GM06990 (cell line): ENCODE data around the gene CA5A.

ENCODE experiments used
- DNase-seq: peaks from one replicate; pipeline ENCODE4 v3.0.0-alpha.2; 2011; ENCODE audit not compliant: insufficient read length; ENCODE audit errors: extremely low read depth
- H3K27me3 ChIP-seq: replicated peaks from 2 replicates; pipeline ENCODE4 v1.6.0; 2011; ENCODE audit warnings: low read length; ENCODE audit not compliant: control insufficient read depth, insufficient read depth
- H3K36me3 ChIP-seq: 2 replicates; pipeline ENCODE4 v1.5.1; 2011; ENCODE audit warnings: low read length; ENCODE audit not compliant: control insufficient read depth, insufficient read depth
- H3K4me3 ChIP-seq: replicated peaks from 2 replicates; pipeline ENCODE4 v1.5.1; 2011; ENCODE audit warnings: low read depth, mild to moderate bottlenecking, control low read depth, low read length
- TF ChIP-seq, protein P1 (sequence below): IDR thresholded peaks from 2 replicates; pipeline ENCODE4 v1.5.1; 2011; ENCODE audit warnings: low read length, control low read depth, mild to moderate bottlenecking, inconsistent platforms; ENCODE audit not compliant: insufficient read depth, poor library complexity, severe bottlenecking

Gene CA5A

DNA sequence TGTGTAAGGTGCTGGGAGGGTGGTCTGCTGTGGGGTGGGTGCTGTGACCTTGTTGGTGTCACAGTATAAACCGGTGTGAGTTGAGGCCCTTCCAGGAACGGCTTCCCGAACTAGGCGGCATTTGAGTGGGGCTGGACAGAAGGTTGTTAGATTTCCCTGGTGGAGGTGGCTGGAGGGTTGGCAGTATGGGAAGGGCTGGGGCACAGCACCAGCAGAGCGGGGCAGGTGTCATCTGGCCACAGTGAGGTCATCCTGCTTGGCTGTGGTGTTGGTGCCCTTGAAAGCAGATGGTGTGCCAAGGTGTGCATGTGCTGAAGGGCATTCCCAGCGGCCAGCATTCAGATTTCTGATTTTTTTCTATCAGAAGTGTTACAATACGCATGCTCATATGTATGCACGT, 43.0 kb upstream of the CA5A start:
- no peaks in the 10 kb centered on the region for H3K27me3 ChIP-seq
- DNase-seq, result no peak
- H3K36me3 ChIP-seq, result no peaks in the 10 kb centered on the region; the same call in 1 of the 2 replicates
- H3K4me3 ChIP-seq, result no peak overlapping the region
- TF ChIP-seq, protein P1, sequence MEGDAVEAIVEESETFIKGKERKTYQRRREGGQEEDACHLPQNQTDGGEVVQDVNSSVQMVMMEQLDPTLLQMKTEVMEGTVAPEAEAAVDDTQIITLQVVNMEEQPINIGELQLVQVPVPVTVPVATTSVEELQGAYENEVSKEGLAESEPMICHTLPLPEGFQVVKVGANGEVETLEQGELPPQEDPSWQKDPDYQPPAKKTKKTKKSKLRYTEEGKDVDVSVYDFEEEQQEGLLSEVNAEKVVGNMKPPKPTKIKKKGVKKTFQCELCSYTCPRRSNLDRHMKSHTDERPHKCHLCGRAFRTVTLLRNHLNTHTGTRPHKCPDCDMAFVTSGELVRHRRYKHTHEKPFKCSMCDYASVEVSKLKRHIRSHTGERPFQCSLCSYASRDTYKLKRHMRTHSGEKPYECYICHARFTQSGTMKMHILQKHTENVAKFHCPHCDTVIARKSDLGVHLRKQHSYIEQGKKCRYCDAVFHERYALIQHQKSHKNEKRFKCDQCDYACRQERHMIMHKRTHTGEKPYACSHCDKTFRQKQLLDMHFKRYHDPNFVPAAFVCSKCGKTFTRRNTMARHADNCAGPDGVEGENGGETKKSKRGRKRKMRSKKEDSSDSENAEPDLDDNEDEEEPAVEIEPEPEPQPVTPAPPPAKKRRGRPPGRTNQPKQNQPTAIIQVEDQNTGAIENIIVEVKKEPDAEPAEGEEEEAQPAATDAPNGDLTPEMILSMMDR, result no peak

DNA sequence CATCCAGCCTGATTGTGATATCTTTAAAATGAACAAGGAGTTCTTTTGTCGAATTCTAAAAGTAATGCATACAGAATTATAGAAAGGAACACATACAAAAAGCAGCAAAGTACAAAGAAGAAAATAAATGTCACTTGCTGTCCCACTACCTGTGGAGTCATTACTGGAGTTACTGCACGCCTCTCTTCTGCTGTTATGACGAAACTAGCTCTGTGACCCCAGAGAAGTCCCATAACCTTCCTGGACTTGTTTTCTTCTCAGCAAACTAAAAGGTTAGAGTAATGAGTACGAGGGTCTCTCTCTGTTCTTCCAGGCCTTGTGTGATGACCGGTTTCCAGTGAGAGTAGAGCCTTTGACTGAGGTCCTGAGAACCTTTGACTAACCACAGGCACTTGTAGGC, 41.8 kb upstream of the CA5A start:
- TF ChIP-seq, protein P1, result no peak
- no peaks in the 10 kb centered on the region for H3K27me3 ChIP-seq
- H3K4me3 ChIP-seq, result no peak overlapping the region
- no peaks in the 10 kb centered on the region; the same call in 1 of the 2 replicates for H3K36me3 ChIP-seq
- DNase-seq, result no peak

- TF ChIP-seq, protein P1, result no peak
- no peaks in the 10 kb centered on the region for H3K27me3 ChIP-seq
- no peaks in the 10 kb centered on the region for H3K36me3 ChIP-seq
- no peak overlapping the region for H3K4me3 ChIP-seq
- no peak for DNase-seq
Measured at GRCh38 chr16:87976665-87977064, 40.3 kb upstream of the CA5A start.

DNA sequence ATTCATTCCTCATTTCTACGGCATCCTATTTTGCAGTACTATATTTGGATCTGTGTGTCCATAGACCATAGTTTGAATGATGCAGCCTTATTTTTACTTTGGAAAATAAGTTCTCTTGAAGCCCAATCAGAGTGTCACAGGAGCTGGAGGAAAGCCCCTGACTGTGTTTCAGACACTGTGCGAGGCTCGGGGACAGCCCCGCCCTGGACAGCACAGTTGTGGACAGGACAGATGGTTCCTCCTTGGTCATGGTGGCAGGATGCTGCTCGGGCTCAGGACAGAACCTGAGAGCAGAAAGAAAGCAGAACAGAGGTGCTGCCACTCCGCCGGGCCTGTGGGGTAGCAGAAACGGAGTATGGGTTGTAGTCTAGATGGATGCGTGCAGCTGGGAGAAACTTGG, 37.8 kb upstream of the CA5A start:
- no peaks in the 10 kb centered on the region for H3K36me3 ChIP-seq
- TF ChIP-seq, protein P1, result no peak
- no peak overlapping the region for H3K4me3 ChIP-seq
- no peaks in the 10 kb centered on the region for H3K27me3 ChIP-seq
- no peak for DNase-seq

DNA sequence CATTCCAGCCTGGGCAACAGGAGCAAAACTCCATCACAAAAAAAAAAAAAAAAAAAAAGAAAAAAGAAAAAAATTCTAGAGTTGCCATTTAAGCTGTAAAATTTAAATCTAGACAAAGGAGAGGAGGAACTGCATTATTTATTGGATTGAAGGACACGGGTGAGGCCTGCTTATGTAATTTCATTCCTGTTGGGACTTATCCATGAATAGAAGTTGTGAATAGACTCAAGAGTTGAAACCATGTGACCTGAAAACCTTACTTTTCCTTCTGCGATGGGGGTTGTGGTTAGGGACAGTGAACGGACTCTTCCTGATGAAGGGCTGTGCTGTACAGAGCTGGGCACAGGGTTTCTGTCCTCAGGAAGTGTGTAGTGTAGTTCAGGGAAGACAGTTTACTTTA, 37.4 kb upstream of the CA5A start:
- H3K27me3 ChIP-seq, result no peaks in the 10 kb centered on the region
- no peak overlapping the region for H3K4me3 ChIP-seq
- no peak for DNase-seq
- H3K36me3 ChIP-seq, result no peaks in the 10 kb centered on the region
- TF ChIP-seq, protein P1, result no peak

GRCh38 chr16:87971933-87972332, 35.6 kb upstream of the CA5A start:
- Histone ChIP-seq H3K36me3 (no peaks in the 10 kb centered on the region), H3K27me3 (no peaks in the 10 kb centered on the region), H3K4me3 (no peak overlapping the region)
- TF ChIP-seq, protein P1, result no peak
- DNase-seq, result no peak
